ENCODE results near the gene LRRC61. TPM values are rescaled to one million over a fixed set of nuclear protein-coding genes. Genes with fewer than 3 reads are reported as not detected.
A peak's percentile ranks its signal among the peaks of the same experiment; 100 is the strongest.

The LRRC61 gene
- total and polyA plus RNA-seq, 2 experiments from 2014 or later = 34.7 to 75.2 TPM

DNA sequence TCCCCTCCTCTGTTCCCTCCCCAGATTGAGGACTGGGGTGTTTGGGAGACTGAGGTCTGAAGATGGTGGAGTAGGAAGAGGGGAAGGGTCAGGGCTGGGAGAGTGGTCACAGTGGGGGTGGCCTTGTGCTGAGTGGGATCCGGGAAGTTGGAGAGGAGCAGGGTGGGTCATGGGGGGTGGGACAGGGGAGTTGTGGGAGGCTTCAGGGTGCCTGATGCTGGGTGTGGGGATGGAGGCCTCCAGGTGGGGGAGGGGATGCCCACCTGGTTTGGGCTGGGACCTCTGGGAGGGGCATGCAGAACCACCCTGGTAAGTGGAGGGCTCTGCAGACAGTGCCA is 58.6 kb downstream of the LRRC61 start:
- H3K36me3 ChIP-seq (ENCODE audit: insufficient read depth) = no peaks in the 10 kb centered on the region
- DNase-seq (ENCODE audit: low spot score) (no peak), ATAC-seq (no peak)
- peaks cover 80% of the 10 kb centered on the region for H3K4me1 Mint-ChIP-seq
- H3K27ac Mint-ChIP-seq = no peak overlapping the region; the same call in 1 of the 2 replicates
- no peaks in the 10 kb centered on the region; the same call in none of the 2 replicates for H4K20me1 ChIP-seq (replicated peaks; ENCODE audit: insufficient read depth)
- H3K27me3 ChIP-seq (ENCODE audit: insufficient read depth) = no peaks in the 10 kb centered on the region
- peaks cover 63% of the 10 kb centered on the region for H3K79me2 ChIP-seq (replicated peaks; ENCODE audit: insufficient read depth)
- peaks cover 77% of the 10 kb centered on the region for H3K4me1 ChIP-seq (ENCODE audit: insufficient read depth)
- no peak overlapping the region for H3K4me3 Mint-ChIP-seq
- no peaks in the 10 kb centered on the region for H3K9me3 Mint-ChIP-seq
- H2AFZ ChIP-seq = no peak overlapping the region
- peaks cover 19% of the 10 kb centered on the region for H3K36me3 Mint-ChIP-seq (ENCODE audit: low read depth)
- peak overlapping the region; percentile 77; the same call in 1 of the 2 replicates for H3K4me2 ChIP-seq
- H3K9me2 ChIP-seq (ENCODE audit: insufficient read depth) = no peaks in the 10 kb centered on the region
- H3K27me3 Mint-ChIP-seq (ENCODE audit: insufficient read depth, low read depth, poor library complexity) = peaks cover 26% of the 10 kb centered on the region
- no peak for TF ChIP-seq ETS1 (IDR thresholded peaks at IDR 0.05)
- TF ChIP-seq EZH2 (IDR thresholded peaks at IDR 0.05; ENCODE audit: low read depth, unreplicated experiment) = no peak
- TF ChIP-seq REST (IDR thresholded peaks at IDR 0.05; ENCODE audit: unreplicated experiment) = no peak
- TF ChIP-seq EZH2phosphoT487 (IDR thresholded peaks at IDR 0.05; ENCODE audit: unreplicated experiment) = no peak
- TF ChIP-seq ZNF462 (CRISPR knock-in tag; IDR thresholded peaks at IDR 0.05) = no peak
- no peak for TF ChIP-seq CREB1 (CRISPR knock-in tag; IDR thresholded peaks at IDR 0.05; ENCODE audit: low read depth)
- no peak for TF ChIP-seq NANOG (IDR thresholded peaks at IDR 0.05; ENCODE audit: borderline replicate concordance)
- TF ChIP-seq CTCF (conservative IDR thresholded peaks at IDR 0.05; ENCODE audit: low read depth in 2 of 2) = no peak
- no peak for TF ChIP-seq ZNF114 (CRISPR knock-in tag; IDR thresholded peaks at IDR 0.05)
- TF ChIP-seq JUNB (IDR thresholded peaks at IDR 0.05; ENCODE audit: unreplicated experiment) = no peak
- no peak for TF ChIP-seq POLR2AphosphoS5 (IDR thresholded peaks at IDR 0.05; ENCODE audit: low read depth)
- TF ChIP-seq ZNF331 (CRISPR knock-in tag; IDR thresholded peaks at IDR 0.05; ENCODE audit: low read depth) = no peak
- no peak for TF ChIP-seq STAT1 (IDR thresholded peaks at IDR 0.05; ENCODE audit: unreplicated experiment)
- H3F3A ChIP-seq (replicated peaks; ENCODE audit: low read depth) = peaks cover 44% of the 10 kb centered on the region
- no peak overlapping the region for H3K27ac ChIP-seq (ENCODE audit: low read depth)
- H3K4me3 ChIP-seq = no peak overlapping the region
